Upper lobe of left lung (tissue), 6 donors: ENCODE measurements around the gene NXF3. TPM values are rescaled to one million over a fixed set of nuclear protein-coding genes. Genes with fewer than 3 reads are reported as not detected.
A peak's percentile ranks its signal among the peaks of the same experiment; 100 is the strongest.
"Not testable (repeated sequence)": the region's sequence is repeated elsewhere in the genome, so short reads cannot be mapped to it uniquely, and the experiment has no call there.

Source experiments
- ATAC-seq, 2 donors: fragments of 200-7000 bp; cut with Tn5 transposase; one replicate each; pipeline ENCODE4 v1.9.1; 2022; ENCODE audit warnings: mild to moderate bottlenecking in 2 of 2, moderate library complexity in 2 of 2; ENCODE audit not compliant: low FRiP score in 2 of 2
- DNase-seq, 2 donors: peaks; one replicate each; pipeline ENCODE4 v3.0.0-alpha.2; 2019 to 2020
- H3K27ac ChIP-seq, 4 donors: fragments of 200-600 bp; sonication (generic); one replicate each; pipeline ENCODE4 v1.5.1; 2016 to 2019
- H3K27me3 ChIP-seq, 4 donors: fragments of 200-600 bp; sonication (generic); one replicate each; pipeline ENCODE4 v1.5.1; 2017 to 2019
- H3K36me3 ChIP-seq, 4 donors: fragments of 200-600 bp; sonication (generic); one replicate each; pipeline ENCODE4 v1.5.1; 2016 to 2019
- H3K4me1 ChIP-seq, 4 donors: fragments of 200-600 bp; sonication (generic); one replicate each; pipeline ENCODE4 v1.5.1; 2018 to 2019
- H3K4me3 ChIP-seq, 4 donors: fragments of 200-600 bp; sonication (generic); one replicate each; pipeline ENCODE4 v1.5.1; 2017 to 2019; ENCODE audit warnings: mild to moderate bottlenecking in 2 of 4, moderate library complexity in 1 of 4
- H3K9me3 ChIP-seq, 4 donors: fragments of 200-600 bp; sonication (generic); one replicate each; pipeline ENCODE4 v1.5.1; 2018 to 2019
- EP300 ChIP-seq, 4 donors: sonication (generic); formaldehyde crosslinking; IDR thresholded peaks; one replicate each; pipeline ENCODE4 v1.5.1; 2017; ENCODE audit warnings: antibody characterized with exemption in 4 of 4, control low read depth in 2 of 4
- POLR2A ChIP-seq, 4 donors: fragments of 450-650 bp; IDR thresholded peaks; one replicate each; pipeline ENCODE4 v1.5.1; 2016 to 2017; ENCODE audit warnings: antibody characterized with exemption in 4 of 4, mild to moderate bottlenecking in 2 of 4
- POLR2AphosphoS5 ChIP-seq, 2 donors: sonication (generic); formaldehyde crosslinking; IDR thresholded peaks; one replicate each; pipeline ENCODE4 v1.5.1; 2017; ENCODE audit warnings: antibody characterized with exemption in 2 of 2
- WGBS, 2 donors: methylation state at CpG; one replicate each; pipeline ENCODE4 v1.1.5; 2017 to 2018; 5-methylcytosine and 5-hydroxymethylcytosine counted together
- total RNA-seq, 6 donors: library from RNA; depleted of rRNA in 4 of 6; stranded (reverse); fragments of >200 nt in 4 of 6; gene quantifications; one replicate each; pipeline versions ENCODE4 v1.1.0 to v1.2.1, GENCODE V29; 2016 to 2021
- TF ChIP-seq, protein P1 (sequence below), 6 experiments: fragments of 450-650 bp in 4 of 6; fragments of 200-600 bp in 2 of 6; sonication (generic) in 2 of 6; IDR thresholded peaks; one replicate each; pipeline ENCODE4 v1.5.1; 2016 to 2019; ENCODE audit warnings: antibody characterized with exemption in 6 of 6
- donor health status: DM: no; HTN: no; CAD: no; lungs with moderate emphysema.
- donor health status: DM: no; HTN: yes; CAD: no; lungs with severe emphysema.

The NXF3 gene, protein sequence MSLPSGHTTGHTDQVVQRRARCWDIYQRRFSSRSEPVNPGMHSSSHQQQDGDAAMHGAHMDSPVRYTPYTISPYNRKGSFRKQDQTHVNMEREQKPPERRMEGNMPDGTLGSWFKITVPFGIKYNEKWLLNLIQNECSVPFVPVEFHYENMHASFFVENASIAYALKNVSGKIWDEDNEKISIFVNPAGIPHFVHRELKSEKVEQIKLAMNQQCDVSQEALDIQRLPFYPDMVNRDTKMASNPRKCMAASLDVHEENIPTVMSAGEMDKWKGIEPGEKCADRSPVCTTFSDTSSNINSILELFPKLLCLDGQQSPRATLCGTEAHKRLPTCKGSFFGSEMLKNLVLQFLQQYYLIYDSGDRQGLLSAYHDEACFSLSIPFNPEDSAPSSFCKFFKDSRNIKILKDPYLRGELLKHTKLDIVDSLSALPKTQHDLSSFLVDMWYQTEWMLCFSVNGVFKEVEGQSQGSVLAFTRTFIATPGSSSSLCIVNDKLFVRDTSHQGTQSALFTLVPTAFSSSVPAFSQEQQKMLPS
- 10 to 100 TPM in 2 of 6 donors, 1 to 10 TPM in 4; 1.5 to 24.1 (median 6.8) TPM for total RNA-seq

DNA sequence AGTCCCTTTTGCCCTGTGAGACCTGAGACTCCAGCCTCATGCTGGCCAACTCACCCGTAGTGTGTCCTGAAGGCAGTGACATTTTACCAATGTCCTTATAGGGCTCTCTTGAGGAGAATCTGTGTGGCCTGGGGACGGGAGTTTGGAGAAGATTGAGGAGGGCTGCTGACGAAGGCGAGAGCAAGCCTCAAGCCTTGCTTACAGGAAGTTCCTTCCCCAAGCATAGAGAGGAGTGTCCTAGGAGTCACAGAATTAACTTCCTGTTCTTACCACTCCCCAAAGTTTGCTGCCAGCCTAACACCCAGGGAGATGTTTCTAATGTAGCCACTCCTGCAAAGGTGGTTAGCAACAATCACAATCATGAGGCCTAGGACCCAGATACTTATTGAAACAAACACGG is at the start of gene NXF3:
Gene NXF3, minus strand, starts transcription at position 202 of the 400 bp plus-strand sequence. Its CDS starts 120 bp downstream, at position 82.
- Histone ChIP-seq H3K27ac (peak within 1 kb of the TSS in 2 of 4 donors; percentile 18 to 83), H3K4me3 (peak within 1 kb of the TSS in 1 of 4 donors; percentile 20), H3K36me3 (no peaks in the 10 kb centered on the region), H3K4me1 (no peaks in the 10 kb centered on the region), H3K9me3 (no peaks in the 10 kb centered on the region), H3K27me3 (no peaks in the 10 kb centered on the region)
- no peak for TF ChIP-seq POLR2A (IDR thresholded peaks at IDR 0.05)
- TF ChIP-seq EP300 (IDR thresholded peaks at IDR 0.05), result no peak
- TF ChIP-seq, protein P1, sequence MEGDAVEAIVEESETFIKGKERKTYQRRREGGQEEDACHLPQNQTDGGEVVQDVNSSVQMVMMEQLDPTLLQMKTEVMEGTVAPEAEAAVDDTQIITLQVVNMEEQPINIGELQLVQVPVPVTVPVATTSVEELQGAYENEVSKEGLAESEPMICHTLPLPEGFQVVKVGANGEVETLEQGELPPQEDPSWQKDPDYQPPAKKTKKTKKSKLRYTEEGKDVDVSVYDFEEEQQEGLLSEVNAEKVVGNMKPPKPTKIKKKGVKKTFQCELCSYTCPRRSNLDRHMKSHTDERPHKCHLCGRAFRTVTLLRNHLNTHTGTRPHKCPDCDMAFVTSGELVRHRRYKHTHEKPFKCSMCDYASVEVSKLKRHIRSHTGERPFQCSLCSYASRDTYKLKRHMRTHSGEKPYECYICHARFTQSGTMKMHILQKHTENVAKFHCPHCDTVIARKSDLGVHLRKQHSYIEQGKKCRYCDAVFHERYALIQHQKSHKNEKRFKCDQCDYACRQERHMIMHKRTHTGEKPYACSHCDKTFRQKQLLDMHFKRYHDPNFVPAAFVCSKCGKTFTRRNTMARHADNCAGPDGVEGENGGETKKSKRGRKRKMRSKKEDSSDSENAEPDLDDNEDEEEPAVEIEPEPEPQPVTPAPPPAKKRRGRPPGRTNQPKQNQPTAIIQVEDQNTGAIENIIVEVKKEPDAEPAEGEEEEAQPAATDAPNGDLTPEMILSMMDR (IDR thresholded peaks at IDR 0.05), result no peak
- WGBS, 2 donors, result 60 to 89% methylated on average over 1 to 5 of the region's 5 CpGs
- ATAC-seq (no peak), DNase-seq (no peak)

- not testable (repeated sequence) for ATAC-seq
Observed at GRCh38 chrX:103136528-103136927, 43.6 kb upstream of the NXF3 start.

DNA sequence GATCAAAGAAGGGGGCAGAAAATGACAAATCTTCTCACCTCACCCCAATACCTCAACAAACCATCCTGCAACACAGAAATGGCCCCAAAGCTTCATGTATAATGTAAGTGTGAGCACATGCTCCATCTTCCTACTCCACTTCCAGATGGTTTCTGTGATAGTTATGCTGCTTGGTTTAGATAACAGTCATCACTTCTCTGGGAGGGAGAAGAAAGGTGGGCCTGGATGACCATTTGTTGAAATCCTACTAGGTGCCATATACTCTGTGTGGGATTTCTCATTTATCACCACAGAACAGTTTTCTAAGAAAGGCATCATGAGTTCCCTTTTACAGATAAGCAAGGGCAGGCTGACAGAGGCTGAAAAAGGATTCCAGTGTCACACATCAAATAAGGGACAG is 31.3 kb upstream of the NXF3 start:
- no peaks in the 10 kb centered on the region for H3K9me3 ChIP-seq
- H3K36me3 ChIP-seq, result no peaks in the 10 kb centered on the region
- no peak overlapping the region for H3K4me3 ChIP-seq
- H3K27ac ChIP-seq, result no peak overlapping the region
- no peak for DNase-seq
- TF ChIP-seq EP300 (IDR thresholded peaks at IDR 0.05) (no peak), POLR2A (IDR thresholded peaks at IDR 0.05) (no peak)
- TF ChIP-seq, protein P1 (IDR thresholded peaks at IDR 0.05), result no peak
- H3K27me3 ChIP-seq, result no peaks in the 10 kb centered on the region
- ATAC-seq, result no peak
- H3K4me1 ChIP-seq, result no peaks in the 10 kb centered on the region

More at GRCh38 chrX:103136528-103136927, 43.6 kb upstream of the NXF3 start:
- H3K27me3 ChIP-seq, DNase-seq, H3K27ac ChIP-seq, H3K4me1 ChIP-seq, H3K4me3 ChIP-seq, H3K9me3 ChIP-seq, H3K36me3 ChIP-seq: not testable (repeated sequence)
- WGBS, 2 donors, result 75 to 80% methylated on average over 1 of the region's 2 CpGs

- DNase-seq (no peak), ATAC-seq (no peak)
- Histone ChIP-seq H3K4me3 (no peak overlapping the region), H3K27me3 (no peaks in the 10 kb centered on the region), H3K36me3 (no peaks in the 10 kb centered on the region), H3K27ac (no peak overlapping the region), H3K4me1 (no peaks in the 10 kb centered on the region), H3K9me3 (no peaks in the 10 kb centered on the region)
- no peak for TF ChIP-seq POLR2A (IDR thresholded peaks at IDR 0.05)
- TF ChIP-seq, protein P1 (IDR thresholded peaks at IDR 0.05), result no peak
- no peak for TF ChIP-seq POLR2AphosphoS5 (IDR thresholded peaks at IDR 0.05)
- no peak for TF ChIP-seq EP300 (IDR thresholded peaks at IDR 0.05)
- 81 to 88% methylated on average over 5 of the region's 5 CpGs for WGBS, 2 donors
Observed at GRCh38 chrX:103120748-103121147, 27.8 kb upstream of the NXF3 start.

DNA sequence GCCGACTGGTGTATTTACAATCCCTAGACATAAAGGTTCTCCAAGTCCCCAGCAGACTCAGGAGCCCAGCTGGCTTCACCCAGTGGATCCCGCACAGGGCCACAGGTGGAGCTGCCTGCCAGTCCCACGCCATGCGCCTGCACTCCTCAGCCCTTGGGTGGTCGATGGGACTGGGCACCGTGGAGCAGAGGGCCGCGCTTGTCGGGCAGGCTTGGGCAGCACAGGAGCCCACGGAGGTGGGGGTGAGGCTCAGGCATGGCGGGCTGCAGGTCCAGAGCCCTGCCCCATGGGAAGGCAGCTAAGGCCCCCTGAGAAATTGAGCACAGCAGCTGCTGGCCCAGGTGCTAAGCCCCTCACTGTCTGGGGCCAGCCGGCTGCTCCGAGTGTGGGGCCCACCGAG is 24.0 kb upstream of the NXF3 start:
- not testable (repeated sequence) for H3K9me3 ChIP-seq, H3K27me3 ChIP-seq, H3K36me3 ChIP-seq, DNase-seq, H3K4me3 ChIP-seq, H3K27ac ChIP-seq, H3K4me1 ChIP-seq, ATAC-seq
- WGBS, 2 donors, result 98% methylated on average over 8 of the region's 14 CpGs; no CpG with 5 or more reads in 1 of the 2 donors

GRCh38 chrX:103109497-103109896 is 16.6 kb upstream of the NXF3 start:
- H3K27ac ChIP-seq, H3K27me3 ChIP-seq, H3K4me1 ChIP-seq, DNase-seq, ATAC-seq, H3K36me3 ChIP-seq, H3K4me3 ChIP-seq: not testable (repeated sequence)
- peaks cover 0 to 17% (median 0%) of the 10 kb centered on the region in 4 donors for H3K9me3 ChIP-seq
- 87 to 91% methylated on average over 5 to 6 of the region's 6 CpGs for WGBS, 2 donors
